Heart left ventricle (tissue), 13 donors: ENCODE results near the gene ATXN1.

Source experiments
- CTCF ChIP-seq, 12 donors: fragments of 200-600 bp; sonication (generic) in 4 of 12; IDR thresholded peaks; one replicate each; pipeline versions ENCODE4 v1.5.0 to v1.8.0; 2018 to 2022; ENCODE audit warnings: antibody characterized with exemption in 12 of 12, mild to moderate bottlenecking in 5 of 12
- POLR2A ChIP-seq, 2 donors: fragments of 450-650 bp; IDR thresholded peaks; one replicate each; pipeline ENCODE4 v1.6.1; 2017; ENCODE audit warnings: antibody characterized with exemption in 2 of 2, mild to moderate bottlenecking in 2 of 2, moderate library complexity in 2 of 2
- donor health status: ischemic (EF 13 %, LVEDD 7.1; RV severe dilation, severe dysfunction).
- donor health status: DM: no; HTN: yes; CAD: no.
- donor health status: DM: no; HTN: no; CAD: no.
- donor health status: ischemic (EF 25% LVEDD 6.9; RV normal size, moderate dysfunction).
- donor health status: ischemic (EF 25% LVEDD 5.7; RV mildly dilated, moderate dysfunction).
- donor health status: ischemic (EF 35%, LVEDD 5.7; RV mildly dilated, moderate dysfunction).
- donor health status: nonischemic (EF 11% LVEDD 7.7; RV severe dilation, severe dysfunction).
- donor health status: DM: yes; HTN: yes; CAD: no.
- donor health status: PGD.
- donor health status: ischemic (EF 29% LVEDD 5.4; RV normal size, mild dysfunction).
- donor health status: nonischemic (EF 23%, LVEDD 6.1; RV moderate dilation, normal function).

GRCh38 chr6:16302721-16303552 is 458.3 kb downstream of the ATXN1 start:
- no peak for TF ChIP-seq CTCF (IDR thresholded peaks at IDR 0.05)
- TF ChIP-seq POLR2A (IDR thresholded peaks at IDR 0.05) = no peak
